ENCODE measurements around the gene TSSK3.

GRCh38 chr1:32336963-32337675 lies 25.2 kb upstream of the TSSK3 start:
- TF ChIP-seq CTCF (IDR thresholded peaks at IDR 0.05), result no peak
- no peak for TF ChIP-seq EP300 (IDR thresholded peaks at IDR 0.05)
